GM11168 (cell line): ENCODE data around the gene EPHA5.

Experiments used
- in situ Hi-C: fragments of 300-500 bp; cut with MboI; formaldehyde crosslinking; loops from one replicate; pipeline ENCODE4 v1.12.0; 2022; ENCODE audit warnings: low sequenced_read_pairs; ENCODE audit not compliant: unreplicated experiment

The EPHA5 gene

GRCh38 chr4:65635051-65635821 lies 35.1 kb downstream of the EPHA5 start:
- in situ Hi-C loops: no loop called here

- in situ Hi-C loops: no loop called here
Observed at GRCh38 chr4:65624651-65625050, 45.6 kb downstream of the EPHA5 start.

- in situ Hi-C loops: no loop called here
Observed at GRCh38 chr4:65623506-65623905, 46.8 kb downstream of the EPHA5 start.

- in situ Hi-C loops: no loop called here
Observed at GRCh38 chr4:65617416-65617815, 52.9 kb downstream of the EPHA5 start.

GRCh38 chr4:65604515-65604914 lies 65.8 kb downstream of the EPHA5 start:
- in situ Hi-C loops: no loop called here

GRCh38 chr4:65600656-65601055 lies 69.6 kb downstream of the EPHA5 start:
- in situ Hi-C loops: no loop called here

- in situ Hi-C loops: no loop called here
Observed at GRCh38 chr4:65599340-65599739, 70.9 kb downstream of the EPHA5 start.

- in situ Hi-C loops: no loop called here
Observed at GRCh38 chr4:65597697-65598096, 72.6 kb downstream of the EPHA5 start.

- in situ Hi-C loops: no loop called here
Observed at GRCh38 chr4:65592089-65592488, 78.2 kb downstream of the EPHA5 start.

- in situ Hi-C loops: no loop called here
Observed at GRCh38 chr4:65589921-65590320, 80.4 kb downstream of the EPHA5 start.

GRCh38 chr4:65589331-65589730 lies 81.0 kb downstream of the EPHA5 start:
- in situ Hi-C loops: no loop called here

- in situ Hi-C loops: no loop called here
Observed at GRCh38 chr4:65580551-65580950, 89.7 kb downstream of the EPHA5 start.

- in situ Hi-C loops: no loop called here
Observed at GRCh38 chr4:65566473-65566872, 103.8 kb downstream of the EPHA5 start.

- in situ Hi-C loops: no loop called here
Observed at GRCh38 chr4:65561164-65561563, 109.1 kb downstream of the EPHA5 start.

- in situ Hi-C loops: no loop called here
Observed at GRCh38 chr4:65559270-65559669, 111.0 kb downstream of the EPHA5 start.

- in situ Hi-C loops: no loop called here
Observed at GRCh38 chr4:65552057-65552456, 118.2 kb downstream of the EPHA5 start.

GRCh38 chr4:65550500-65550899 lies 119.8 kb downstream of the EPHA5 start:
- in situ Hi-C loops: no loop called here

GRCh38 chr4:65546882-65547416 lies 123.3 kb downstream of the EPHA5 start:
- in situ Hi-C loops: no loop called here

- in situ Hi-C loops: no loop called here
Observed at GRCh38 chr4:65538571-65538970, 131.7 kb downstream of the EPHA5 start.

- in situ Hi-C loops: no loop called here
Observed at GRCh38 chr4:65535113-65535512, 135.2 kb downstream of the EPHA5 start.

GRCh38 chr4:65521666-65522065 lies 148.6 kb downstream of the EPHA5 start:
- in situ Hi-C loops: no loop called here

- in situ Hi-C loops: no loop called here
Observed at GRCh38 chr4:65515646-65516045, 154.6 kb downstream of the EPHA5 start.
